HG03097 (cell line): ENCODE results near the gene SLC43A2.
A peak's percentile ranks its signal among the peaks of the same experiment; 100 is the strongest.
"Not testable (repeated sequence)": the region's sequence is repeated elsewhere in the genome, so short reads cannot be mapped to it uniquely, and the experiment has no call there.

Source experiments
- ATAC-seq: cut with Tn5 transposase; IDR thresholded peaks from one replicate; pipeline ENCODE4 v1.9.1; 2021; ENCODE audit not compliant: unreplicated experiment, low FRiP score

The SLC43A2 gene

GRCh38 chr17:1565877-1566276, 62.8 kb downstream of the SLC43A2 start:
- no peak for ATAC-seq

- ATAC-seq = no peak
These were observed 64.6 kb downstream of the SLC43A2 start for GRCh38 chr17:1563786-1564613.

GRCh38 chr17:1563471-1563785, 65.2 kb downstream of the SLC43A2 start:
- not testable (repeated sequence) for ATAC-seq

- ATAC-seq = peak; percentile 24
These were observed 66.4 kb downstream of the SLC43A2 start for GRCh38 chr17:1562176-1562643.

- ATAC-seq = peak; percentile 10
These were observed 67.0 kb downstream of the SLC43A2 start for GRCh38 chr17:1561420-1562175.

GRCh38 chr17:1560858-1561355, 67.7 kb downstream of the SLC43A2 start:
- no peak for ATAC-seq

GRCh38 chr17:1560101-1560857, 68.4 kb downstream of the SLC43A2 start:
- no peak for ATAC-seq

- ATAC-seq = no peak
These were observed 69.3 kb downstream of the SLC43A2 start for GRCh38 chr17:1559047-1560043.

- no peak for ATAC-seq
These were observed 70.2 kb downstream of the SLC43A2 start for GRCh38 chr17:1558401-1558800.

GRCh38 chr17:1557355-1558095, 71.1 kb downstream of the SLC43A2 start:
- no peak for ATAC-seq

- no peak for ATAC-seq
These were observed 72.8 kb downstream of the SLC43A2 start for GRCh38 chr17:1555651-1556471.

GRCh38 chr17:1554751-1555540, 73.7 kb downstream of the SLC43A2 start:
- ATAC-seq = no peak

- ATAC-seq = no peak
These were observed 75.0 kb downstream of the SLC43A2 start for GRCh38 chr17:1553354-1554266.

- ATAC-seq = no peak
These were observed 75.7 kb downstream of the SLC43A2 start for GRCh38 chr17:1552932-1553331.

GRCh38 chr17:1551741-1552140, 76.9 kb downstream of the SLC43A2 start:
- no peak for ATAC-seq

GRCh38 chr17:1548032-1548431, 80.6 kb downstream of the SLC43A2 start:
- no peak for ATAC-seq
